HFFc6 (cell line): ENCODE measurements around the gene RAB6D. TPM values are rescaled to one million over a fixed set of nuclear protein-coding genes. Genes with fewer than 3 reads are reported as not detected.
"Not testable (repeated sequence)": the region's sequence is repeated elsewhere in the genome, so short reads cannot be mapped to it uniquely, and the experiment has no call there.

ENCODE experiments used
- DNase-seq: peaks from one replicate; pipeline ENCODE4 v3.0.0-alpha.2; 2018
- H3K27ac Mint-ChIP-seq: 2 replicates; pipeline ENCODE4 v1.8.0; 2020; ENCODE audit warnings: mild to moderate bottlenecking, mixed read lengths
- H3K27me3 Mint-ChIP-seq: 2 replicates; pipeline ENCODE4 v1.8.0; 2021; ENCODE audit warnings: mild to moderate bottlenecking, moderate library complexity, mixed read lengths; ENCODE audit not compliant: insufficient read depth
- H3K36me3 Mint-ChIP-seq: 2 replicates; pipeline ENCODE4 v1.8.0; 2021; ENCODE audit warnings: low read depth, mixed read lengths
- H3K4me1 Mint-ChIP-seq: 2 replicates; pipeline ENCODE4 v1.8.0; 2020; ENCODE audit warnings: low read depth, mixed read lengths
- H3K4me3 Mint-ChIP-seq: 2 replicates; pipeline ENCODE4 v1.8.0; 2020; ENCODE audit warnings: mild to moderate bottlenecking, moderate library complexity, mixed read lengths
- H3K9me3 Mint-ChIP-seq: 2 replicates; pipeline ENCODE4 v1.8.0; 2020; ENCODE audit warnings: mild to moderate bottlenecking, mixed read lengths
- total RNA-seq, 6 experiments: library from RNA; stranded (reverse); fragmentation: NEBNext Ultra II Directional; extraction: Animal tissue kit (Norgen Biotek cat#: 25700); gene quantifications; 2 replicates in 1 of 6; 3 replicates in 5 of 6; pipeline ENCODE4 v1.2.3, GENCODE V29; 2021
- TF ChIP-seq, protein P1 (sequence below): fragments of 200-600 bp; sonication (generic); IDR thresholded peaks from 2 replicates; pipeline ENCODE4 v1.5.0; 2021; ENCODE audit warnings: antibody characterized with exemption, mild to moderate bottlenecking

The RAB6D gene
- total RNA-seq, 6 experiments from 2014 or later: 0.07 to 0.13 (median 0.10) TPM; not detected in 3

DNA sequence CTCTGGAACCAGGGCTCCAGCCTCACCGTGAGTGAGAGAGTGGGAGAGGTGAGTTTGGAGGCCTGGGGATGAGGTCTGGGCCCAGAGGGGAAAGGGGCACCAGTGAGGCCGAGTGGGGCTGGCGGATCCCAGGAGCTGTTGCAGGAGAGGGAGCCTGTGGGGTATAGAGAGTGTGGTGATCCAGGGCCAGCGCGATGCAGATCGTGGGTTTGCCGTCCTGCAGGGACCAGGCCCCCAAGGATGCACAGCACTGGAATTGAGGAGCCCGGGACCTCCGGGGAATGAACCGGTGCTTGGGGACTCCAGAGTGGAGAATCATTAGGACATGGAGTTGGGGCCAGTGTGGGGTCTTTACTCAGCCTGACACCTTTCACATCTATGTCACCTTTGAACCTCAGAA lies 25.7 kb upstream of the RAB6D start:
- DNase-seq: no peak
- Mint-ChIP-seq H3K9me3 (no peaks in the 10 kb centered on the region), H3K4me1 (no peaks in the 10 kb centered on the region; the same call in 1 of the 2 replicates), H3K27ac (no peak overlapping the region), H3K27me3 (peaks cover 6% of the 10 kb centered on the region; the same call in 1 of the 2 replicates), H3K4me3 (no peak overlapping the region), H3K36me3 (no peaks in the 10 kb centered on the region)
- TF ChIP-seq, protein P1, sequence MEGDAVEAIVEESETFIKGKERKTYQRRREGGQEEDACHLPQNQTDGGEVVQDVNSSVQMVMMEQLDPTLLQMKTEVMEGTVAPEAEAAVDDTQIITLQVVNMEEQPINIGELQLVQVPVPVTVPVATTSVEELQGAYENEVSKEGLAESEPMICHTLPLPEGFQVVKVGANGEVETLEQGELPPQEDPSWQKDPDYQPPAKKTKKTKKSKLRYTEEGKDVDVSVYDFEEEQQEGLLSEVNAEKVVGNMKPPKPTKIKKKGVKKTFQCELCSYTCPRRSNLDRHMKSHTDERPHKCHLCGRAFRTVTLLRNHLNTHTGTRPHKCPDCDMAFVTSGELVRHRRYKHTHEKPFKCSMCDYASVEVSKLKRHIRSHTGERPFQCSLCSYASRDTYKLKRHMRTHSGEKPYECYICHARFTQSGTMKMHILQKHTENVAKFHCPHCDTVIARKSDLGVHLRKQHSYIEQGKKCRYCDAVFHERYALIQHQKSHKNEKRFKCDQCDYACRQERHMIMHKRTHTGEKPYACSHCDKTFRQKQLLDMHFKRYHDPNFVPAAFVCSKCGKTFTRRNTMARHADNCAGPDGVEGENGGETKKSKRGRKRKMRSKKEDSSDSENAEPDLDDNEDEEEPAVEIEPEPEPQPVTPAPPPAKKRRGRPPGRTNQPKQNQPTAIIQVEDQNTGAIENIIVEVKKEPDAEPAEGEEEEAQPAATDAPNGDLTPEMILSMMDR: no peak

GRCh38 chr2:131388834-131389233 lies 24.9 kb upstream of the RAB6D start:
- not testable (repeated sequence) for H3K36me3 Mint-ChIP-seq, H3K9me3 Mint-ChIP-seq, H3K4me1 Mint-ChIP-seq, H3K27ac Mint-ChIP-seq, H3K27me3 Mint-ChIP-seq, H3K4me3 Mint-ChIP-seq, DNase-seq

GRCh38 chr2:131373111-131373510 lies 9.1 kb upstream of the RAB6D start:
- H3K36me3 Mint-ChIP-seq, H3K27ac Mint-ChIP-seq: not testable (repeated sequence)

GRCh38 chr2:131369954-131370353 lies 6.0 kb upstream of the RAB6D start:
- no peaks in the 10 kb centered on the region for H3K9me3 Mint-ChIP-seq
- TF ChIP-seq, protein P1: no peak
- H3K27me3 Mint-ChIP-seq: no peaks in the 10 kb centered on the region; the same call in 1 of the 2 replicates
- no peak overlapping the region for H3K27ac Mint-ChIP-seq
- no peaks in the 10 kb centered on the region for H3K36me3 Mint-ChIP-seq
- no peak for DNase-seq
- H3K4me1 Mint-ChIP-seq: no peaks in the 10 kb centered on the region
- no peak overlapping the region for H3K4me3 Mint-ChIP-seq

More at GRCh38 chr2:131373111-131373510, 9.1 kb upstream of the RAB6D start:
- DNase-seq, H3K27me3 Mint-ChIP-seq, H3K4me3 Mint-ChIP-seq, H3K9me3 Mint-ChIP-seq, H3K4me1 Mint-ChIP-seq: not testable (repeated sequence)

GRCh38 chr2:131368493-131369066 lies 4.6 kb upstream of the RAB6D start:
- H3K9me3 Mint-ChIP-seq, H3K4me1 Mint-ChIP-seq, H3K27ac Mint-ChIP-seq, H3K36me3 Mint-ChIP-seq, H3K27me3 Mint-ChIP-seq, H3K4me3 Mint-ChIP-seq, DNase-seq: not testable (repeated sequence)

- Mint-ChIP-seq H3K27me3 (peaks cover 5% of the 10 kb centered on the region), H3K9me3 (no peaks in the 10 kb centered on the region), H3K4me1 (no peaks in the 10 kb centered on the region), H3K4me3 (no peak overlapping the region), H3K36me3 (no peaks in the 10 kb centered on the region), H3K27ac (no peak overlapping the region)
- TF ChIP-seq, protein P1: no peak
- no peak for DNase-seq
Observed at GRCh38 chr2:131367352-131367751, 3.4 kb upstream of the RAB6D start.

GRCh38 chr2:131366643-131367042 lies 2.7 kb upstream of the RAB6D start:
- H3K27me3 Mint-ChIP-seq: peaks cover 5% of the 10 kb centered on the region
- TF ChIP-seq, protein P1: no peak
- no peak overlapping the region for H3K27ac Mint-ChIP-seq
- no peaks in the 10 kb centered on the region for H3K4me1 Mint-ChIP-seq
- H3K4me3 Mint-ChIP-seq: no peak overlapping the region
- no peaks in the 10 kb centered on the region for H3K36me3 Mint-ChIP-seq
- no peak for DNase-seq
- H3K9me3 Mint-ChIP-seq: no peaks in the 10 kb centered on the region
